Measurements from ENCODE around the gene KCNH1.

The KCNH1 gene

GRCh38 chr1:210916548-210916947 lies 217.4 kb downstream of the KCNH1 start:
- DNase-seq: no peak

- DNase-seq: no peak
Observed at GRCh38 chr1:210915890-210916507, 217.9 kb downstream of the KCNH1 start.

GRCh38 chr1:210912752-210913151 lies 221.2 kb downstream of the KCNH1 start:
- DNase-seq: no peak

- no peak for DNase-seq
Observed at GRCh38 chr1:210910020-210910575, 223.8 kb downstream of the KCNH1 start.

- DNase-seq: no peak
Observed at GRCh38 chr1:210908791-210909190, 225.2 kb downstream of the KCNH1 start.

GRCh38 chr1:210908257-210908656 lies 225.7 kb downstream of the KCNH1 start:
- DNase-seq: no peak

- DNase-seq: no peak
Observed at GRCh38 chr1:210907251-210907805, 226.6 kb downstream of the KCNH1 start.

- no peak for DNase-seq
Observed at GRCh38 chr1:210905944-210906453, 227.9 kb downstream of the KCNH1 start.

- no peak for DNase-seq
Observed at GRCh38 chr1:210905365-210905904, 228.5 kb downstream of the KCNH1 start.

GRCh38 chr1:210901981-210902770 lies 231.8 kb downstream of the KCNH1 start:
- DNase-seq: no peak

GRCh38 chr1:210900820-210901219 lies 233.1 kb downstream of the KCNH1 start:
- no peak for DNase-seq

GRCh38 chr1:210900079-210900478 lies 233.9 kb downstream of the KCNH1 start:
- no peak for DNase-seq

GRCh38 chr1:210899676-210900075 lies 234.3 kb downstream of the KCNH1 start:
- DNase-seq: no peak

- DNase-seq: no peak
Observed at GRCh38 chr1:210898473-210898872, 235.5 kb downstream of the KCNH1 start.

GRCh38 chr1:210883821-210884220 lies 250.1 kb downstream of the KCNH1 start:
- no peak for DNase-seq

GRCh38 chr1:210882414-210883221 lies 251.3 kb downstream of the KCNH1 start:
- DNase-seq: no peak

- DNase-seq: no peak
Observed at GRCh38 chr1:210878564-210878963, 255.4 kb downstream of the KCNH1 start.

GRCh38 chr1:210876275-210876674 lies 257.7 kb downstream of the KCNH1 start:
- no peak for DNase-seq

- no peak for DNase-seq
Observed at GRCh38 chr1:210866532-210866931, 267.4 kb downstream of the KCNH1 start.

- DNase-seq: no peak
Observed at GRCh38 chr1:210857705-210858104, 276.2 kb downstream of the KCNH1 start.

GRCh38 chr1:210857146-210857663 lies 276.7 kb downstream of the KCNH1 start:
- no peak for DNase-seq

- no peak for DNase-seq
Observed at GRCh38 chr1:210855440-210855839, 278.5 kb downstream of the KCNH1 start.
